Hippocampal formation (tissue), 2 donors: Measurements from ENCODE around the gene ASIC2.
"Not testable (repeated sequence)": the region's sequence is repeated elsewhere in the genome, so short reads cannot be mapped to it uniquely, and the experiment has no call there.

Experiments used
- DNase-seq, 2 donors: peaks; one replicate each; lab custom pipeline; 2025; lab: John Stamatoyannopoulos, UW

The ASIC2 gene

GRCh38 chr17:33019161-33019890 lies 273.8 kb downstream of the ASIC2 start:
- DNase-seq = no peak

DNA sequence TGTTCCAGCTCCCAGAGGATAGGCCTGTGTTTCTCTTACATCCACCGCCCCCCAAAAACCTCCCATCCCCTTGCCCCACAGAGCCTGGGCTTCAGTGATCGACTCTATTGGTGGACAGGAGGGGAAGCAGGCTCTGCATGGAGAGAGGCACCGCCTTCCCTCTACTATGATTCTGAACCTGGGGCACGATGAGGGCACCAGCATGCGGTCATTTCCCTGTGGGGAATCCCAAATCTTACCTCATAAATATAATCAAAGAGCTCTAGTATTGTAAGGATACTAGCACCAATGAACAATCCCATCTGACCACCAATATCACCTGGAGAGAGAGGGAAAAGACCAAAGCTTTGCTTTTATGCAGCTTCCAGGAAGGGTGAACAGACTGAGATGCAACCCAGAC lies 275.7 kb downstream of the ASIC2 start:
- DNase-seq = no peak

- DNase-seq = no peak
Observed at GRCh38 chr17:33016920-33017319, 276.2 kb downstream of the ASIC2 start.

- no peak for DNase-seq
Observed at GRCh38 chr17:33015716-33016346, 277.3 kb downstream of the ASIC2 start.

- no peak for DNase-seq
Observed at GRCh38 chr17:33014751-33015150, 278.3 kb downstream of the ASIC2 start.

DNA sequence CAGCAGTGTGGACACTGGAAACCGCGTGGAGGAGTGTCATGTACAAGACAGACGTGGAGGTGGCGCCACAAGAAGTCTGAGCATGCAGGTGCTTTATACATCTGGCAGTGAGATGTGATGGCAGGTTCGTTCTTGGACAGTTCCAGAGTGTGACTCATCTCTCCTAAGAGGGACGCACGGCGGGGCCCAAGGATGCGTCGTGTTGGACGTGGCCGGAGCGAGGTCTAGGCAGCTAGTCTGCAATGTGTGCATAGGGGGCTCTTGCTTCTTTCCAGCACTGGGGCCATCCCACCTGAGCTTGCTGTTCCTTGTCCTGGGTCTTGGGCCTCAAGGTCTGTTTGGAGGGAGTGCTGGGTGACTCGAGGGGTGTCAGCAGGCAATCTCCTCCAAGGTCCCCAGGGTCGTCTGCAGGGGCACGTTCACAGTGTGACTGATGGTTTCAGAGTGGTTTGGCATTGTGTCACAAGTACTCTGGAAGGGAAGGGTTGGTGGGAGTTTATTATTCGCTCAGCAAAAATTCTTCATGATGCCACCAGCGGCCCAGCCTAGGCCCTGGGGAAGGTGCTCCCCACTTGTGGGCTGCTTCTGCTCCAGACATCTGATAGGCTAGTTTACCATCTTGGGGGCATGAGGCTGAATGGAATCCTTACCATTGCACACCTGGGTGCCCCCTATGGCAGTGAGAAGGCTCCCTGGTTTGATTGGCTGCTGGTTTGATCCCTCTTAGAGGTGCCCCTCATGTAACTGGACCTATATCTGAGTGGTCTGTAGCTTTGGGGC lies 279.3 kb downstream of the ASIC2 start:
- DNase-seq = no peak

DNA sequence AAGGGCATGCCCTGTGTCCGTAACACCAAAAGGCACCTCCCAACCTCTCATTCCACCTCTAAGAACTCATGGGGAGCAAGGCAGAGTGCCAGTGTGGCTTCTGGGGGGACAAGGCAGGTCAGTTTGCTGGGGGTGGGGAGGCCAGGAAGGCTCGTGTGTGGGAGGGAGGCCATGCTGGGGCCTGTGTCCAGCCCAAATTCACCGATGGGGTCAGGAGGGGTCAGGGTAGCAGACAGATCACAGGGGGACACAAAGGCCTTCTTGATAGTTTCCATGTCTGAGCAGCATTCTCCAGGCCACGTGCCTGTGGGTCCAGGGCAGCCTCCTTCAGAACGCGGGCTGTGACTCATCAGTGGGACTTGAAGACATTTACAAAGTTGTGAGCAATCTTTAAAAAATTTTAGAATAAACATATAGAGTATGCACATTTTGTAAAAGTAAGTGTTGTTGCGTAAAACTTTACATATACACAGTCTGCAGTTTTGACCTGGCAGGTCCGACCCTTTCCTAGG lies 280.5 kb downstream of the ASIC2 start:
- DNase-seq = no peak

DNA sequence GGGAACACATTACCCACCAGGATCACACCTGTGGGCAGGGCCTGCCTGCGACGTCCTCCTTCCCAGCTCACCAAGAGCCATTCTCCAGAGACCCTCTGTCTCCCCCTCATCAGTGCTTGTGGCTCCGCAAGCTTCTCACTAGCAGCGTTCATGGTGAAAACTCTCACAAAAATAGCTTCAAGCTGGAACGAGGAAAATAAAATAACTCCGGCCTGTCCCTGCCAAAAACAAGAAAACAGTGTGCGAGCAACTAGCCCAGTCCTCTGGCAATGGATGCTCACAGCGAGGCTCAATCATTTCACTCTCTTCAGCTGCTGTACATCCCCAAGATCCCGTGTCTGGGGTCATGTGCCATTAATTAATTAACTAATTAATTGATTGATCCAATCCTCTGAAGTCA lies 283.5 kb downstream of the ASIC2 start:
- DNase-seq = no peak

GRCh38 chr17:33007186-33007585 lies 285.9 kb downstream of the ASIC2 start:
- no peak for DNase-seq

DNA sequence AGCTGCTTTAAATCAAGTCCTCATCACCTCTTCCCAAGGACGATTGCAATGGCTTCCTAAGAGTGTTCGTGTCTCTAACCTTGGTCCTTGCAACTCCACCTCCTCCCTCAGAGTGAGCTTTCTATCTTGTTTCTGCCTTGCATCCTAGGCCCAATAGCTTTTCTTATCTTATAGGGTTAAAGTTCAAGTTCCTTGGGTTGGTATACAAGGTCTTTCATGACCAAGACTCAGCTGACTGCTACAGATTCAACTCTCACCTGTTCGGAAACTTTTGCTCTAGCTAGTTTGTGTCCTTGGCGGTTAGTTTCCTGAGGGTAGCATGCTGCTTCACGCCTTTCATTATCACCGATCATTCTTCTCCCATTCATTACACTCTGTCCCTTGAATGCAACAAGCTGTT lies 290.8 kb downstream of the ASIC2 start:
- no peak for DNase-seq

DNA sequence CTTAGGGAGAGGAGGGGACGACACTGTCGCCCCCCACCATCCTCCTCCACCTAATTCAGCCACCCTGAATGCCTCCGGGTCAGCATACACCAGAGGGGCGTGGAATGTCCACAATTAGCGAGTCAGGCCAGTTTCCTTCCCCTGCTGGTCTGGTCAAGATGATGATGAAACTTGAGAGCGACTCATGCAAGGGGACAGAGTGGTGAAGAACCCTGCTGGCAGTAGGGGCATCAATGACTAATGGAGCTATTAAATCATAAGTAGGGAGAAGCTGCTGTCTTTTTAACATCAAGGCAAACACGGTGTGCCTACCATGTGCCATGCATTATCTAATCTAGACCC lies 294.2 kb downstream of the ASIC2 start:
- no peak for DNase-seq

- DNase-seq = peak; percentile 14 to 33
Observed at GRCh38 chr17:32998111-32998886, 294.8 kb downstream of the ASIC2 start.

GRCh38 chr17:32995416-32996045 lies 297.6 kb downstream of the ASIC2 start:
- DNase-seq = no peak

GRCh38 chr17:32993977-32994376 lies 299.1 kb downstream of the ASIC2 start:
- no peak for DNase-seq

- no peak for DNase-seq
Observed at GRCh38 chr17:32992321-32993033, 300.6 kb downstream of the ASIC2 start.

DNA sequence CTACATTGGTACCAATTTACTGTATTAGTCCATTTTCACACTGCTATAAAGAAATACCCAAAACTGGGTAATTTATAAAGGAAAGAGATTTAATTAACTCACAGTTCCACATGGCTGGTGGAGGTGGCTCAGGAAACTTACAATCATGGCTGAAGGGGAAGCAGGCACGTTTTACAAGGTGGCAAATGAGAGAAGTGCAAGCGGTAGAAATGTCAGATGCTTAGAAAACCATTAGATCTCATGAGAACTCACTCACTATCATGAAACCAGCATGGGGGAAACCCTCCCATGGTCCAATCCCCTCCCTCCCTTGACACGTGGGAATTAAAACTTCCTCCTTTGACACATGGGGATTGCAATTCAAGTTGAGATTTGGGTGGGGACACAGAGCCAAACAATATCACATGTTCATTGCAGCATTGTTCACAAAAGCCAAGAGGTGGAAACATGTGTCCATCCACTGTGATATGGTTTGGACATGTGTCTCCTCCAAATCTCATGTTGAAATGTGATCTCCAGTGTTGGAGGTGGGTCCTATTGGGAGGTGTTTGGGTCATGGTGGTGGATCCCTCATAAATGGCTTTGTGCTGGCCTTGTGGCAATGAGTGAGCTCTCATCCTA lies 304.5 kb downstream of the ASIC2 start:
- DNase-seq = no peak

- not testable (repeated sequence) for DNase-seq
Observed at GRCh38 chr17:32987868-32988267, 305.2 kb downstream of the ASIC2 start.

- DNase-seq = not testable (repeated sequence)
Observed at GRCh38 chr17:32987453-32987805, 305.7 kb downstream of the ASIC2 start.

GRCh38 chr17:32985050-32985756 lies 307.9 kb downstream of the ASIC2 start:
- no peak for DNase-seq

- DNase-seq = not testable (repeated sequence)
Observed at GRCh38 chr17:32981611-32982010, 311.5 kb downstream of the ASIC2 start.
